ENCODE data around the gene PDZD2. TPM values are rescaled to one million over a fixed set of nuclear protein-coding genes. Genes with fewer than 3 reads are reported as not detected.

The PDZD2 gene
- total RNA-seq, 2 donors from 2014 or later: 6.6 to 14.6 TPM

DNA sequence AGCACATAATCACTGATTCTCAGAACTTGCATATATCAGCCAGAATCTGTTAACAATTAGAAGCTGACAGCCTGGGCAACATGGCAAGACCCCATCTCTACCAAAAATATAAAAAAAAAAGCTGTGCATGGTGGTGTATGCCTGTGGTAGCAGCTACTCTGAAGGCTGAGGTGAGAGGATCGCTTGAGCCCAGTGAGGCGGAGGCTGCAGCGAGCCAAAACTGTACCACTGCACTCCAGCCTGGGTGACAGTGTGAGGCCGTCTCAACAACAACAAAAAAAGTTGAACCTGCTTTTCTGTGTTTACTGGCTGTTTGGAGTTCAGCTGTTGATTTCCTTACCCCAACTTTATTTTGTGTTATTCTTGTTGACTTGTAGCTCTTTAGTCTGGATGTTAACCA lies 468.4 kb downstream of the PDZD2 start:
- 96 to 98% methylated on average over 4 of the region's 4 CpGs for WGBS, 2 experiments (ENCODE audit: insufficient coverage in 1 of 2, insufficient read length in 1 of 2)
- peaks cover 11% of the 10 kb centered on the region for H3K9me3 Mint-ChIP-seq
- H3K9me3 ChIP-seq (ENCODE audit: control insufficient read depth, low read length): peaks cover 16% of the 10 kb centered on the region
- H3K27me3 Mint-ChIP-seq (ENCODE audit: insufficient read depth): no peaks in the 10 kb centered on the region
- H3K36me3 ChIP-seq (ENCODE audit: control insufficient read depth, insufficient read depth, low read length): peaks cover 94% of the 10 kb centered on the region
- H3K4me3 Mint-ChIP-seq: no peak overlapping the region
- H3K27me3 ChIP-seq (ENCODE audit: control insufficient read depth, insufficient read depth, low read length, poor library complexity, severe bottlenecking): no peaks in the 10 kb centered on the region
- TF ChIP-seq, protein P1, sequence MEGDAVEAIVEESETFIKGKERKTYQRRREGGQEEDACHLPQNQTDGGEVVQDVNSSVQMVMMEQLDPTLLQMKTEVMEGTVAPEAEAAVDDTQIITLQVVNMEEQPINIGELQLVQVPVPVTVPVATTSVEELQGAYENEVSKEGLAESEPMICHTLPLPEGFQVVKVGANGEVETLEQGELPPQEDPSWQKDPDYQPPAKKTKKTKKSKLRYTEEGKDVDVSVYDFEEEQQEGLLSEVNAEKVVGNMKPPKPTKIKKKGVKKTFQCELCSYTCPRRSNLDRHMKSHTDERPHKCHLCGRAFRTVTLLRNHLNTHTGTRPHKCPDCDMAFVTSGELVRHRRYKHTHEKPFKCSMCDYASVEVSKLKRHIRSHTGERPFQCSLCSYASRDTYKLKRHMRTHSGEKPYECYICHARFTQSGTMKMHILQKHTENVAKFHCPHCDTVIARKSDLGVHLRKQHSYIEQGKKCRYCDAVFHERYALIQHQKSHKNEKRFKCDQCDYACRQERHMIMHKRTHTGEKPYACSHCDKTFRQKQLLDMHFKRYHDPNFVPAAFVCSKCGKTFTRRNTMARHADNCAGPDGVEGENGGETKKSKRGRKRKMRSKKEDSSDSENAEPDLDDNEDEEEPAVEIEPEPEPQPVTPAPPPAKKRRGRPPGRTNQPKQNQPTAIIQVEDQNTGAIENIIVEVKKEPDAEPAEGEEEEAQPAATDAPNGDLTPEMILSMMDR (conservative IDR thresholded peaks at IDR 0.05): no peak
- H3K27ac ChIP-seq (ENCODE audit: low read depth, low read length): no peak overlapping the region
- no peak overlapping the region for H3K27ac Mint-ChIP-seq
- no peak for DNase-seq
- H3K9ac ChIP-seq (ENCODE audit: extremely low read depth, low read length, poor library complexity, severe bottlenecking): no peak overlapping the region
- no peaks in the 10 kb centered on the region for H3K4me1 Mint-ChIP-seq
- no peak overlapping the region for H3K4me3 ChIP-seq (ENCODE audit: low read length)
- H3K36me3 Mint-ChIP-seq (ENCODE audit: low read depth): peaks cover 74% of the 10 kb centered on the region
- no peaks in the 10 kb centered on the region for H3K4me1 ChIP-seq (ENCODE audit: control insufficient read depth, insufficient read depth, low read length)

DNA sequence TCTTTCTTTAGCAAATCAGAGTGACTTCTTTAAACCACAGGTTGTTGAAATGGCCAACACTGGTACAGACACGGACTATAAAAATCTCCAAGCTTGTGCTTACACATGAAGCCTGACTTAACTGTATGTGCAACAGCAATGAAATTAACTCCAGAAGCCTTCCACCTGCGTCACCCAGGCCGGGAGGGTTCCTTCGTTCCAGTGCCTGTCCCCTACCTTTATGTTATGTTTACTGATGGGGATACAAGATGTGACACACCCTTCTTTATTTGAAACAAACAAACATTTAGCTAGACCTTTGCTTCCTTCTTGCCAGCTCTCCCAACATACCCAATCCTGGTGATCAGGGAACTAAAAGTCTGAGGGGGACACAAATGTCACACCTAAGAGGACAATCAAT lies 469.2 kb downstream of the PDZD2 start:
- Mint-ChIP-seq H3K27me3 (ENCODE audit: insufficient read depth) (no peaks in the 10 kb centered on the region), H3K27ac (no peak overlapping the region), H3K4me3 (no peak overlapping the region), H3K9me3 (peaks cover 11% of the 10 kb centered on the region), H3K4me1 (no peaks in the 10 kb centered on the region), H3K36me3 (ENCODE audit: low read depth) (peaks cover 73% of the 10 kb centered on the region)
- TF ChIP-seq, protein P1 (conservative IDR thresholded peaks at IDR 0.05): no peak
- 92% methylated on average over 4 of the region's 4 CpGs; no CpG with 5 or more reads in 1 of the 2 experiments for WGBS, 2 experiments (ENCODE audit: insufficient coverage in 1 of 2, insufficient read length in 1 of 2)
- no peak for DNase-seq
- H3K36me3 ChIP-seq (ENCODE audit: control insufficient read depth, insufficient read depth, low read length): peaks cover 91% of the 10 kb centered on the region
- H3K27me3 ChIP-seq (ENCODE audit: control insufficient read depth, insufficient read depth, low read length, poor library complexity, severe bottlenecking): no peaks in the 10 kb centered on the region
- peaks cover 16% of the 10 kb centered on the region for H3K9me3 ChIP-seq (ENCODE audit: control insufficient read depth, low read length)
- no peak overlapping the region for H3K4me3 ChIP-seq (ENCODE audit: low read length)
- H3K9ac ChIP-seq (ENCODE audit: extremely low read depth, low read length, poor library complexity, severe bottlenecking): no peak overlapping the region
- H3K4me1 ChIP-seq (ENCODE audit: control insufficient read depth, insufficient read depth, low read length): no peaks in the 10 kb centered on the region
- H3K27ac ChIP-seq (ENCODE audit: low read depth, low read length): no peak overlapping the region

DNA sequence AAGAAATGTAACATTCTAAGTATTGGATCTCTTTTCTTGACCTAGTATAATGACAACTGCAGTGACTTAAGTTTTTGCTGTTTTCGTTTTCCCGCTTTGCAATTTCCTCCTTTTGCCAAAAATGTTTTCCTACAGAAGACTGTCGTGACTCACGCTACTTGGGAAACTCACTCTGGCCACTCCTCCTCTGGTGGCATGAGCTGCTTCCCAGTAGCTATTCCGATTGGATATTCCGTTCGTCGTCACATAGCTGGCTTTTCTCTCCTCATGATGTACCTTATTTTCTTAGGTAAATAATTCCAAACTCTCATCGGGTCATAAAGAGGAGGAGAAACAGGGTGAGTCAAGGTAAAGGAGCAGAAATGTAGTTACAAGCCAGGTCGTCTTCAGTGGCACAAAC lies 470.3 kb downstream of the PDZD2 start:
- Mint-ChIP-seq H3K9me3 (peaks cover 11% of the 10 kb centered on the region), H3K36me3 (ENCODE audit: low read depth) (peaks cover 67% of the 10 kb centered on the region), H3K4me1 (no peaks in the 10 kb centered on the region), H3K27ac (no peak overlapping the region), H3K27me3 (ENCODE audit: insufficient read depth) (no peaks in the 10 kb centered on the region), H3K4me3 (no peak overlapping the region)
- TF ChIP-seq, protein P1 (conservative IDR thresholded peaks at IDR 0.05): no peak
- WGBS, 2 experiments (ENCODE audit: insufficient coverage in 1 of 2, insufficient read length in 1 of 2): 97 to 99% methylated on average over 6 to 10 of the region's 10 CpGs
- Histone ChIP-seq H3K4me1 (ENCODE audit: control insufficient read depth, insufficient read depth, low read length) (no peaks in the 10 kb centered on the region), H3K4me3 (ENCODE audit: low read length) (no peak overlapping the region), H3K36me3 (ENCODE audit: control insufficient read depth, insufficient read depth, low read length) (peaks cover 90% of the 10 kb centered on the region), H3K27me3 (ENCODE audit: control insufficient read depth, insufficient read depth, low read length, poor library complexity, severe bottlenecking) (no peaks in the 10 kb centered on the region), H3K9me3 (ENCODE audit: control insufficient read depth, low read length) (peaks cover 16% of the 10 kb centered on the region), H3K27ac (ENCODE audit: low read depth, low read length) (no peak overlapping the region), H3K9ac (ENCODE audit: extremely low read depth, low read length, poor library complexity, severe bottlenecking) (no peak overlapping the region)
- DNase-seq: no peak
